GM23248 (cell line): ENCODE results near the gene CASQ2. TPM values are rescaled to one million over a fixed set of nuclear protein-coding genes. Genes with fewer than 3 reads are reported as not detected.

ENCODE experiments used
- DNase-seq: peaks from one replicate; pipeline ENCODE4 v3.0.0-alpha.2; 2015
- H2AFZ ChIP-seq: fragments of 200-600 bp; sonication (generic); 2 replicates; pipeline ENCODE4 v1.6.1; 2016; ENCODE audit warnings: antibody characterized with exemption
- H3F3A ChIP-seq: fragments of 200-600 bp; sonication (generic); 2 replicates; pipeline ENCODE4 v1.6.1; 2016; ENCODE audit warnings: mild to moderate bottlenecking, antibody characterized with exemption, mixed run types; ENCODE audit not compliant: insufficient read depth
- H3K27ac ChIP-seq: fragments of 200-600 bp; sonication (generic); 2 replicates; pipeline ENCODE4 v1.5.1; 2016; ENCODE audit warnings: mild to moderate bottlenecking
- H3K27me3 ChIP-seq: fragments of 200-600 bp; sonication (generic); replicated peaks from 2 replicates; pipeline ENCODE4 v1.6.1; 2016; ENCODE audit warnings: mild to moderate bottlenecking; ENCODE audit not compliant: insufficient read depth
- H3K36me3 ChIP-seq: fragments of 200-600 bp; sonication (generic); 2 replicates; pipeline ENCODE4 v1.6.1; 2016; ENCODE audit warnings: low read depth, mild to moderate bottlenecking
- H3K4me1 ChIP-seq: fragments of 200-600 bp; sonication (generic); 2 replicates; pipeline ENCODE4 v1.6.1; 2016; ENCODE audit warnings: mild to moderate bottlenecking; ENCODE audit not compliant: insufficient read depth
- H3K4me2 ChIP-seq: fragments of 200-600 bp; sonication (generic); one replicate; pipeline ENCODE4 v1.6.1; 2016; ENCODE audit warnings: mild to moderate bottlenecking; ENCODE audit not compliant: unreplicated experiment
- H3K4me3 ChIP-seq: fragments of 200-600 bp; sonication (generic); 2 replicates; pipeline ENCODE4 v1.5.1; 2016; ENCODE audit warnings: mild to moderate bottlenecking
- H3K79me2 ChIP-seq: fragments of 200-600 bp; sonication (generic); 2 replicates; pipeline ENCODE4 v1.6.1; 2016; ENCODE audit warnings: mild to moderate bottlenecking; ENCODE audit not compliant: insufficient read depth
- H3K9ac ChIP-seq: fragments of 200-600 bp; sonication (generic); 2 replicates; pipeline ENCODE4 v1.6.1; 2016; ENCODE audit warnings: mild to moderate bottlenecking
- H3K9me2 ChIP-seq: fragments of 200-600 bp; sonication (generic); 2 replicates; pipeline ENCODE4 v1.6.1; 2016; ENCODE audit warnings: mixed run types, mild to moderate bottlenecking, moderate library complexity; ENCODE audit not compliant: insufficient read depth
- H3K9me3 ChIP-seq: fragments of 200-600 bp; sonication (generic); one replicate; pipeline ENCODE4 v1.6.1; 2017; ENCODE audit warnings: low read depth
- H4K20me1 ChIP-seq: fragments of 200-600 bp; sonication (generic); 2 replicates; pipeline ENCODE4 v1.6.0; 2016; ENCODE audit not compliant: insufficient read depth
- EZH2 ChIP-seq: fragments of 200-600 bp; sonication (generic); IDR thresholded peaks from 2 replicates; pipeline ENCODE4 v1.6.1; 2018; ENCODE audit warnings: antibody characterized with exemption, mild to moderate bottlenecking; ENCODE audit not compliant: insufficient read depth, poor library complexity, severe bottlenecking
- EZH2phosphoT487 ChIP-seq: fragments of 200-600 bp; sonication (generic); IDR thresholded peaks from 2 replicates; pipeline ENCODE4 v1.6.1; 2018; ENCODE audit warnings: antibody characterized with exemption, moderate library complexity, mild to moderate bottlenecking, low read depth; ENCODE audit not compliant: insufficient read depth
- WGBS, 2 experiments: methylation state at CpG; one replicate each; pipeline ENCODE4 v1.1.6; 2015 to 2017; ENCODE audit warnings: low lambda C conversion rate in 2 of 2, low coverage in 1 of 2; ENCODE audit errors: missing lambda C conversion rate in 2 of 2; 5-methylcytosine and 5-hydroxymethylcytosine counted together
- in situ Hi-C: fragments of 300-500 bp; cut with MboI; formaldehyde crosslinking; loops from 2 replicates; pipeline ENCODE4 v1.15.0; 2020
- polyA plus RNA-seq: library from polyadenylated mRNA; unstranded; fragments of >200 nt; fragmentation: Nextera tagmentation; extraction: Ambion mirVana; gene quantifications from 2 replicates; pipeline ENCODE4 v1.2.1, GENCODE V29; 2016
- total RNA-seq: library from RNA; depleted of rRNA; stranded (reverse); fragments of >200 nt; shearing (Covaris generic); gene quantifications from 2 replicates; pipeline ENCODE4 v1.2.3, GENCODE V29; 2014

Gene CASQ2
- total and polyA plus RNA-seq, 2 experiments from 2014 or later: not detected

GRCh38 chr1:115726161-115726560 lies 42.4 kb downstream of the CASQ2 start:
- H3K79me2 ChIP-seq: no peaks in the 10 kb centered on the region
- H3K9me3 ChIP-seq: no peaks in the 10 kb centered on the region
- no peaks in the 10 kb centered on the region for H4K20me1 ChIP-seq
- H3K9ac ChIP-seq: no peak overlapping the region
- TF ChIP-seq EZH2phosphoT487 (no peak), EZH2 (no peak)
- no peak for DNase-seq
- no peaks in the 10 kb centered on the region for H3K36me3 ChIP-seq
- WGBS, 2 experiments: 66 to 70% methylated on average over 3 of the region's 3 CpGs
- no peak overlapping the region for H2AFZ ChIP-seq
- H3K27me3 ChIP-seq: no peaks in the 10 kb centered on the region
- in situ Hi-C loops: no loop called here
- no peak overlapping the region for H3K4me3 ChIP-seq
- H3K9me2 ChIP-seq: no peaks in the 10 kb centered on the region
- H3K4me2 ChIP-seq: no peak overlapping the region
- peaks cover 16% of the 10 kb centered on the region for H3F3A ChIP-seq
- no peak overlapping the region for H3K27ac ChIP-seq
- peaks cover 14% of the 10 kb centered on the region for H3K4me1 ChIP-seq

- TF ChIP-seq EZH2phosphoT487 (no peak), EZH2 (no peak)
- no peak overlapping the region for H3K27ac ChIP-seq
- no peaks in the 10 kb centered on the region for H4K20me1 ChIP-seq
- no peak overlapping the region for H3K9ac ChIP-seq
- no peaks in the 10 kb centered on the region for H3K9me3 ChIP-seq
- in situ Hi-C loops: no loop called here
- peaks cover 14% of the 10 kb centered on the region for H3K4me1 ChIP-seq
- no peak overlapping the region for H2AFZ ChIP-seq
- no peaks in the 10 kb centered on the region; the same call in 1 of the 2 replicates for H3K27me3 ChIP-seq
- 68 to 69% methylated on average over 2 of the region's 2 CpGs for WGBS, 2 experiments
- no peaks in the 10 kb centered on the region for H3K79me2 ChIP-seq
- H3K36me3 ChIP-seq: no peaks in the 10 kb centered on the region
- H3F3A ChIP-seq: peaks cover 16% of the 10 kb centered on the region
- no peaks in the 10 kb centered on the region for H3K9me2 ChIP-seq
- no peak overlapping the region for H3K4me3 ChIP-seq
- DNase-seq: no peak
- H3K4me2 ChIP-seq: no peak overlapping the region
These were observed 42.9 kb downstream of the CASQ2 start for GRCh38 chr1:115725600-115725999.

GRCh38 chr1:115723756-115724155 lies 44.8 kb downstream of the CASQ2 start:
- H3K79me2 ChIP-seq: no peaks in the 10 kb centered on the region
- no peak for TF ChIP-seq EZH2phosphoT487
- TF ChIP-seq EZH2: no peak
- no peak overlapping the region for H2AFZ ChIP-seq
- no peaks in the 10 kb centered on the region; the same call in 1 of the 2 replicates for H3K27me3 ChIP-seq
- H3K36me3 ChIP-seq: no peaks in the 10 kb centered on the region
- in situ Hi-C loops: no loop called here
- DNase-seq: no peak
- no peaks in the 10 kb centered on the region for H4K20me1 ChIP-seq
- no peaks in the 10 kb centered on the region for H3K9me3 ChIP-seq
- WGBS, 2 experiments: 79 to 80% methylated on average over 5 of the region's 5 CpGs
- H3K9ac ChIP-seq: no peak overlapping the region
- no peak overlapping the region for H3K27ac ChIP-seq
- H3K9me2 ChIP-seq: no peaks in the 10 kb centered on the region
- H3K4me2 ChIP-seq: no peak overlapping the region
- peaks cover 14% of the 10 kb centered on the region for H3K4me1 ChIP-seq
- peaks cover 16% of the 10 kb centered on the region for H3F3A ChIP-seq
- H3K4me3 ChIP-seq: no peak overlapping the region

- Histone ChIP-seq H3K4me2 (no peak overlapping the region), H3K4me3 (no peak overlapping the region), H3K36me3 (no peaks in the 10 kb centered on the region), H2AFZ (no peak overlapping the region), H4K20me1 (no peaks in the 10 kb centered on the region), H3K79me2 (no peaks in the 10 kb centered on the region), H3K9ac (no peak overlapping the region), H3K27me3 (no peaks in the 10 kb centered on the region; the same call in 1 of the 2 replicates), H3K27ac (no peak overlapping the region), H3K9me2 (no peaks in the 10 kb centered on the region), H3F3A (peaks cover 3% of the 10 kb centered on the region; the same call in 1 of the 2 replicates), H3K9me3 (no peaks in the 10 kb centered on the region), H3K4me1 (peaks cover 1% of the 10 kb centered on the region)
- TF ChIP-seq EZH2phosphoT487: no peak
- TF ChIP-seq EZH2: no peak
- no peak for DNase-seq
- in situ Hi-C loops: no loop called here
- 70 to 72% methylated on average over 1 of the region's 1 CpG for WGBS, 2 experiments
These were observed 46.3 kb downstream of the CASQ2 start for GRCh38 chr1:115722221-115722620.

GRCh38 chr1:115719285-115719684 lies 49.2 kb downstream of the CASQ2 start:
- H3K9me2 ChIP-seq: no peaks in the 10 kb centered on the region

More at GRCh38 chr1:115719285-115719684, 49.2 kb downstream of the CASQ2 start:
- H2AFZ ChIP-seq: no peak overlapping the region
- no peak overlapping the region for H3K4me2 ChIP-seq
- H3K4me3 ChIP-seq: no peak overlapping the region
- no peaks in the 10 kb centered on the region for H3K36me3 ChIP-seq
- in situ Hi-C loops: no loop called here
- H3K27ac ChIP-seq: no peak overlapping the region
- WGBS, 2 experiments: 86 to 90% methylated on average over 7 of the region's 7 CpGs
- no peak for DNase-seq
- H3K27me3 ChIP-seq: peaks cover 7% of the 10 kb centered on the region
- H3K79me2 ChIP-seq: no peaks in the 10 kb centered on the region
- no peak for TF ChIP-seq EZH2phosphoT487
- no peak for TF ChIP-seq EZH2
- H3K9ac ChIP-seq: no peak overlapping the region
- H3F3A ChIP-seq: no peaks in the 10 kb centered on the region
- no peaks in the 10 kb centered on the region for H4K20me1 ChIP-seq
- no peaks in the 10 kb centered on the region for H3K9me3 ChIP-seq
- no peaks in the 10 kb centered on the region for H3K4me1 ChIP-seq
